CD4-positive, CD25-positive, alpha-beta regulatory T cell (primary cell): Measurements from ENCODE around the gene ZNF341. TPM values are rescaled to one million over a fixed set of nuclear protein-coding genes. Genes with fewer than 3 reads are reported as not detected.

ENCODE experiments used
- ATAC-seq, 2 donors: fragments of 150-1000 bp; cut with Tn5 transposase; one replicate each; pipeline ENCODE4 v1.10.0; 2021; ENCODE audit warnings: low read depth in 2 of 2, moderate number of reproducible peaks in 2 of 2, moderate library complexity in 1 of 2
- DNase-seq, 3 donors: peaks; one replicate each; pipeline versions ENCODE4 v3.0.0 to v3.0.0-alpha.2; 2012 to 2022; ENCODE audit warnings: mixed read lengths in 1 of 3
- H3K27ac ChIP-seq: one replicate; pipeline ENCODE4 v1.7.0; 2013; ENCODE audit warnings: mild to moderate bottlenecking, low read length; ENCODE audit not compliant: insufficient read depth, poor library complexity, severe bottlenecking
- H3K27me3 ChIP-seq: one replicate; pipeline ENCODE4 v1.7.0; 2013; ENCODE audit warnings: low read length; ENCODE audit not compliant: control insufficient read depth, insufficient read depth
- H3K36me3 ChIP-seq: one replicate; pipeline ENCODE4 v1.7.0; 2013; ENCODE audit warnings: mild to moderate bottlenecking, low read length, moderate library complexity; ENCODE audit not compliant: control insufficient read depth, insufficient read depth
- H3K4me1 ChIP-seq: 2 replicates; pipeline ENCODE4 v1.7.0; 2013; ENCODE audit warnings: mild to moderate bottlenecking, low read length; ENCODE audit not compliant: insufficient read depth, control insufficient read depth, poor library complexity, severe bottlenecking
- H3K4me3 ChIP-seq: one replicate; pipeline ENCODE4 v1.7.0; 2013; ENCODE audit warnings: low read depth, mild to moderate bottlenecking, low read length, moderate library complexity
- H3K9me3 ChIP-seq, 2 experiments: 1 replicate in 1 of 2; 2 replicates in 1 of 2; pipeline ENCODE4 v1.7.0; 2013; ENCODE audit warnings: low read length in 2 of 2, mild to moderate bottlenecking in 1 of 2, moderate library complexity in 1 of 2; ENCODE audit not compliant: control insufficient read depth in 2 of 2
- H3K27ac Mint-ChIP-seq, 3 donors: one replicate each; pipeline ENCODE4 v1.8.0; 2020 to 2022; ENCODE audit warnings: mild to moderate bottlenecking in 3 of 3, mixed read lengths in 3 of 3, moderate library complexity in 2 of 3
- H3K27me3 Mint-ChIP-seq: one replicate; pipeline ENCODE4 v1.8.0; 2022; ENCODE audit warnings: mild to moderate bottlenecking, mixed read lengths
- H3K36me3 Mint-ChIP-seq: one replicate; pipeline ENCODE4 v1.8.0; 2020; ENCODE audit warnings: mixed read lengths
- H3K4me1 Mint-ChIP-seq, 4 donors: one replicate each; pipeline ENCODE4 v1.8.0; 2020 to 2022; ENCODE audit warnings: mixed read lengths in 4 of 4, mild to moderate bottlenecking in 1 of 4
- H3K4me3 Mint-ChIP-seq, 4 donors: one replicate each; pipeline ENCODE4 v1.8.0; 2020 to 2022; ENCODE audit warnings: mild to moderate bottlenecking in 4 of 4, mixed read lengths in 4 of 4, moderate library complexity in 3 of 4
- H3K9me3 Mint-ChIP-seq, 7 donors: one replicate each; pipeline ENCODE4 v1.8.0; 2020 to 2022; ENCODE audit warnings: mixed read lengths in 7 of 7, mild to moderate bottlenecking in 3 of 7, moderate library complexity in 2 of 7
- polyA plus RNA-seq, 4 donors: library from polyadenylated mRNA; unstranded; fragments of 300-500 nt; fragmentation: Illumina TruSeq; gene quantifications; one replicate each; pipeline ENCODE4 v1.2.3, GENCODE V29; 2021
- total RNA-seq: library from RNA; stranded (reverse); gene quantifications from one replicate; pipeline ENCODE4 v1.2.3, GENCODE V29; 2022

Gene ZNF341
- total and polyA plus RNA-seq, 5 donors from 2014 or later, result 0.89 to 4.6 (median 1.3) TPM

- Histone ChIP-seq H3K36me3 (no peaks in the 10 kb centered on the region), H3K27me3 (no peaks in the 10 kb centered on the region), H3K4me3 (no peak overlapping the region), H3K9me3 (no peaks in the 10 kb centered on the region), H3K4me1 (peaks cover 14% of the 10 kb centered on the region), H3K27ac (no peak overlapping the region)
- Mint-ChIP-seq H3K4me3 (no peak overlapping the region), H3K9me3 (no peaks in the 10 kb centered on the region), H3K36me3 (peaks cover 13% of the 10 kb centered on the region), H3K27me3 (no peaks in the 10 kb centered on the region), H3K27ac (no peak overlapping the region), H3K4me1 (peaks cover 0 to 22% (median 9%) of the 10 kb centered on the region in 4 donors)
- DNase-seq (no peak), ATAC-seq (no peak)
These were observed 50.1 kb downstream of the ZNF341 start for GRCh38 chr20:33781945-33782344.

GRCh38 chr20:33783256-33783655 is 51.5 kb downstream of the ZNF341 start:
- H3K4me1 Mint-ChIP-seq, result peaks cover 0 to 19% (median 11%) of the 10 kb centered on the region in 4 donors

GRCh38 chr20:33783818-33784217 is 52.0 kb downstream of the ZNF341 start:
- no peak for ATAC-seq
- Histone ChIP-seq H3K9me3 (no peaks in the 10 kb centered on the region), H3K36me3 (no peaks in the 10 kb centered on the region), H3K4me1 (peaks cover 16% of the 10 kb centered on the region), H3K27me3 (no peaks in the 10 kb centered on the region), H3K4me3 (no peak overlapping the region), H3K27ac (no peak overlapping the region)
- Mint-ChIP-seq H3K4me1 (peaks cover 0 to 13% (median 9%) of the 10 kb centered on the region in 4 donors), H3K27ac (no peak overlapping the region), H3K4me3 (no peak overlapping the region), H3K36me3 (peaks cover 14% of the 10 kb centered on the region), H3K27me3 (no peaks in the 10 kb centered on the region), H3K9me3 (no peaks in the 10 kb centered on the region)
- no peak for DNase-seq

More at GRCh38 chr20:33783256-33783655, 51.5 kb downstream of the ZNF341 start:
- Mint-ChIP-seq H3K36me3 (peaks cover 11% of the 10 kb centered on the region), H3K27me3 (no peaks in the 10 kb centered on the region), H3K27ac (peak overlapping the region in 2 of 3 donors; percentile 41 to 71), H3K4me3 (no peak overlapping the region), H3K9me3 (no peaks in the 10 kb centered on the region)
- no peaks in the 10 kb centered on the region for H3K36me3 ChIP-seq
- ATAC-seq (no peak), DNase-seq (no peak)
- no peak overlapping the region for H3K27ac ChIP-seq
- peaks cover 21% of the 10 kb centered on the region for H3K4me1 ChIP-seq
- H3K4me3 ChIP-seq, result no peak overlapping the region
- H3K9me3 ChIP-seq, result no peaks in the 10 kb centered on the region
- H3K27me3 ChIP-seq, result no peaks in the 10 kb centered on the region

DNA sequence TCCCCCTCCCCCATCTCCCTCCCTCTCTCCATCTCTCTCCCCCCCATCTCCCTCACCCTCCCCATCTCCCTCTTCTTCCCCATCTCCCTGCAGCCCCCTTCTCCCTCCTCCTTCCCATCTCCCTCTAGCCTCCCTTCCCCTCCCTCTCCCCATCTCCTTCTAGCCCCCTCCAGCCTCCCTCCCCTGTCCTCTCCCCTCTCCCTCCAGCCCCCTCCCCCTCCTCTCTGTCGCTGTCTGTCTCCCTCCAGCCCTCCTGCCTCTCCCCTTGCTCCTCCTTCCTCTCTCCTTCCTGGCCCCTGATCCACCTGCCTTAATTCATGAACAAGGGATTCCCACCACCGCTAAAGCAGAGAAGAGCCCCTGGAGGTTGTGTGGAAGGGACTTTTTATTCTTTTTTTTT is 52.4 kb downstream of the ZNF341 start:
- H3K27ac Mint-ChIP-seq, result no peak overlapping the region
- Histone ChIP-seq H3K36me3 (no peaks in the 10 kb centered on the region), H3K27me3 (no peaks in the 10 kb centered on the region), H3K27ac (no peak overlapping the region), H3K4me1 (peaks cover 15% of the 10 kb centered on the region), H3K4me3 (no peak overlapping the region), H3K9me3 (no peaks in the 10 kb centered on the region)
- no peaks in the 10 kb centered on the region for H3K27me3 Mint-ChIP-seq
- H3K4me3 Mint-ChIP-seq, result peak overlapping the region in 1 of 4 donors; percentile 27
- ATAC-seq (no peak), DNase-seq (no peak)
- H3K36me3 Mint-ChIP-seq, result peaks cover 13% of the 10 kb centered on the region
- H3K4me1 Mint-ChIP-seq, result peaks cover 0 to 10% (median 7%) of the 10 kb centered on the region in 4 donors
- H3K9me3 Mint-ChIP-seq, result no peaks in the 10 kb centered on the region

- Histone ChIP-seq H3K4me1 (peaks cover 15% of the 10 kb centered on the region), H3K36me3 (no peaks in the 10 kb centered on the region), H3K27ac (no peak overlapping the region), H3K4me3 (no peak overlapping the region), H3K27me3 (no peaks in the 10 kb centered on the region), H3K9me3 (no peaks in the 10 kb centered on the region)
- Mint-ChIP-seq H3K27ac (peak overlapping the region in 1 of 3 donors; percentile 44), H3K9me3 (no peaks in the 10 kb centered on the region), H3K27me3 (no peaks in the 10 kb centered on the region), H3K4me3 (no peak overlapping the region), H3K4me1 (peaks cover 0 to 10% (median 4%) of the 10 kb centered on the region in 4 donors), H3K36me3 (peaks cover 16% of the 10 kb centered on the region)
- no peak for ATAC-seq
- peak in 1 of 3 donors; percentile 47 for DNase-seq
These were observed 53.7 kb downstream of the ZNF341 start for GRCh38 chr20:33785503-33785902.

DNA sequence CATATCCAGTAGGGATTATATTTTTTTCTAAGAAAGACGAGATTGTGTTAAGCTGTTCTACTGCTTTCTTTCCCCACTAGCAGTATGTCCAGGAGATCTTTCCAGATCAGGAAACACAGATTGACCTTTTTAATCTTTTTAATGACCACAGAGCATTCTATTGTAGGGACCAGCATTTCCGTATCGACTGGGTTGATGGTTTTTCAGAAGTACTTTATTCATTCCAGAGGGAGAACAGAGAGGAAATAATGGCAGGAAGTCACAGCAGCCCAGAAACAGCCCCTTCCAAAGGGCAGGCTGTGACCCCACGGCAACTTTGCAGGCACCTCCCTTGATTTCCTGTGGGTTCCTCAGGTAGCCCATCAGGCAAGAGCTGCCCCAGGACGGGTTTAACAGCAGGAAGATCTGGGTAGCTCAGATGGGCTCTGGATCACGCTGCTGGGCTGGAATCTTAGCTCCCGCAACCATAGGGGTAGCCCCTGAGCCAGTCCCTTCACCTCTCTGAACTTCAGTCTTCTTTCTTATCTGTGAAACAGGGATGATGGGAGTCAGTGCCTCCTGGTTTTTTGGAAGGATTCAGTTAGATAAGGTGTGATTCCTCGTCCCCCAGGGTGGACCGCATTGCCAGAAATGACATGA is 55.6 kb downstream of the ZNF341 start:
- Histone ChIP-seq H3K27ac (no peak overlapping the region), H3K4me3 (no peak overlapping the region), H3K27me3 (no peaks in the 10 kb centered on the region), H3K4me1 (peaks cover 15% of the 10 kb centered on the region), H3K36me3 (no peaks in the 10 kb centered on the region), H3K9me3 (no peaks in the 10 kb centered on the region)
- H3K4me3 Mint-ChIP-seq, result no peak overlapping the region
- H3K9me3 Mint-ChIP-seq, result no peaks in the 10 kb centered on the region
- peak overlapping the region in 1 of 3 donors; percentile 57 for H3K27ac Mint-ChIP-seq
- H3K4me1 Mint-ChIP-seq, result peaks cover 0 to 10% (median 4%) of the 10 kb centered on the region in 4 donors
- ATAC-seq (no peak), DNase-seq (peak in 1 of 3 donors; percentile 21)
- peaks cover 21% of the 10 kb centered on the region for H3K36me3 Mint-ChIP-seq
- no peaks in the 10 kb centered on the region for H3K27me3 Mint-ChIP-seq

GRCh38 chr20:33788351-33789049 is 56.7 kb downstream of the ZNF341 start:
- Histone ChIP-seq H3K9me3 (no peaks in the 10 kb centered on the region), H3K4me3 (no peak overlapping the region), H3K4me1 (peaks cover 15% of the 10 kb centered on the region), H3K36me3 (no peaks in the 10 kb centered on the region), H3K27ac (no peak overlapping the region), H3K27me3 (no peaks in the 10 kb centered on the region)
- no peak for DNase-seq
- Mint-ChIP-seq H3K4me3 (no peak overlapping the region), H3K9me3 (no peaks in the 10 kb centered on the region), H3K27ac (peak overlapping the region in 1 of 3 donors; percentile 29), H3K27me3 (no peaks in the 10 kb centered on the region), H3K36me3 (peaks cover 21% of the 10 kb centered on the region), H3K4me1 (peaks cover 0 to 10% (median 6%) of the 10 kb centered on the region in 4 donors)
- ATAC-seq, result no peak
